GM21723 (cell line): ENCODE measurements around the gene C8B.

Source experiments
- ATAC-seq: cut with Tn5 transposase; IDR thresholded peaks from one replicate; pipeline ENCODE4 v1.9.1; 2021; ENCODE audit warnings: mild to moderate bottlenecking, moderate library complexity; ENCODE audit not compliant: unreplicated experiment

Gene C8B

GRCh38 chr1:56933161-56933560, 32.7 kb downstream of the C8B start:
- no peak for ATAC-seq

GRCh38 chr1:56931686-56932085, 34.1 kb downstream of the C8B start:
- no peak for ATAC-seq

- no peak for ATAC-seq
Measured at GRCh38 chr1:56931211-56931610, 34.6 kb downstream of the C8B start.

GRCh38 chr1:56929492-56929891, 36.3 kb downstream of the C8B start:
- no peak for ATAC-seq

GRCh38 chr1:56927986-56928385, 37.8 kb downstream of the C8B start:
- ATAC-seq, result no peak

GRCh38 chr1:56927171-56927570, 38.6 kb downstream of the C8B start:
- no peak for ATAC-seq

- ATAC-seq, result no peak
Measured at GRCh38 chr1:56925193-56925592, 40.6 kb downstream of the C8B start.

GRCh38 chr1:56924116-56924515, 41.7 kb downstream of the C8B start:
- no peak for ATAC-seq

GRCh38 chr1:56923201-56923600, 42.6 kb downstream of the C8B start:
- no peak for ATAC-seq

- ATAC-seq, result no peak
Measured at GRCh38 chr1:56922507-56922906, 43.3 kb downstream of the C8B start.

- ATAC-seq, result no peak
Measured at GRCh38 chr1:56922070-56922469, 43.7 kb downstream of the C8B start.

- no peak for ATAC-seq
Measured at GRCh38 chr1:56921479-56921878, 44.3 kb downstream of the C8B start.

- no peak for ATAC-seq
Measured at GRCh38 chr1:56920591-56921001, 45.2 kb downstream of the C8B start.

GRCh38 chr1:56917356-56917755, 48.5 kb downstream of the C8B start:
- ATAC-seq, result no peak

GRCh38 chr1:56916630-56917029, 49.2 kb downstream of the C8B start:
- ATAC-seq, result no peak

- no peak for ATAC-seq
Measured at GRCh38 chr1:56915960-56916359, 49.9 kb downstream of the C8B start.

- ATAC-seq, result no peak
Measured at GRCh38 chr1:56912325-56912724, 53.5 kb downstream of the C8B start.

GRCh38 chr1:56911098-56911938, 54.5 kb downstream of the C8B start:
- no peak for ATAC-seq

- no peak for ATAC-seq
Measured at GRCh38 chr1:56910441-56910985, 55.3 kb downstream of the C8B start.

GRCh38 chr1:56908619-56909221, 57.1 kb downstream of the C8B start:
- no peak for ATAC-seq

- no peak for ATAC-seq
Measured at GRCh38 chr1:56905667-56906066, 60.1 kb downstream of the C8B start.

GRCh38 chr1:56904663-56905397, 61.0 kb downstream of the C8B start:
- ATAC-seq, result no peak
